HepG2 (cell line): ENCODE results near the gene SPATA7. TPM values are rescaled to one million over a fixed set of nuclear protein-coding genes. Genes with fewer than 3 reads are reported as not detected.

ENCODE experiments used
- ARHGAP35 ChIP-seq: sonication (generic); formaldehyde crosslinking; IDR thresholded peaks from 2 replicates; pipeline ENCODE4 v1.9.0; 2022; ENCODE audit warnings: mild to moderate bottlenecking, inconsistent platforms, moderate library complexity, missing genetic modification reagents, borderline replicate concordance
- CTCF ChIP-seq: sonication (generic); formaldehyde crosslinking; IDR thresholded peaks from 2 replicates; pipeline ENCODE4 v1.5.0; 2020; ENCODE audit warnings: mild to moderate bottlenecking, missing genetic modification reagents, moderate library complexity
- DPF2 ChIP-seq: sonication (generic); formaldehyde crosslinking; IDR thresholded peaks from 2 replicates; pipeline ENCODE4 v1.4.0; 2020; ENCODE audit warnings: mild to moderate bottlenecking, low read depth, missing genetic modification reagents, borderline replicate concordance
- GTF2F1 ChIP-seq: fragments of 150-350 bp; IDR thresholded peaks from 2 replicates; pipeline ENCODE4 v1.6.1; 2014; ENCODE audit warnings: low read length
- HOXA7 ChIP-seq: sonication (generic); formaldehyde crosslinking; IDR thresholded peaks from 2 replicates; pipeline ENCODE4 v1.8.1; 2022; ENCODE audit warnings: mild to moderate bottlenecking, missing genetic modification reagents, moderate library complexity
- IKZF5 ChIP-seq: IDR thresholded peaks from 2 replicates; pipeline ENCODE4 v1.6.1; 2018; ENCODE audit warnings: missing genetic modification reagents, mild to moderate bottlenecking, missing compliant biosample characterization
- NFKB2 ChIP-seq: sonication (generic); formaldehyde crosslinking; IDR thresholded peaks from 2 replicates; pipeline ENCODE4 v1.4.0; 2020; ENCODE audit warnings: missing genetic modification reagents, borderline replicate concordance
- NR2F6 ChIP-seq, 2 experiments: IDR thresholded peaks; 2 replicates each; pipeline ENCODE4 v1.6.1; 2016; ENCODE audit warnings: antibody characterized with exemption in 1 of 2, mild to moderate bottlenecking in 1 of 2
- PPARG ChIP-seq: conservative IDR thresholded peaks from 2 replicates; pipeline ENCODE4 v1.6.1; 2016; ENCODE audit warnings: missing biosample characterization, missing genetic modification reagents
- TFDP1 ChIP-seq: IDR thresholded peaks from 2 replicates; pipeline ENCODE4 v1.6.1; 2016; ENCODE audit warnings: missing compliant biosample characterization, missing genetic modification reagents, borderline replicate concordance
- TOPORS ChIP-seq: sonication (generic); formaldehyde crosslinking; IDR thresholded peaks from 2 replicates; pipeline ENCODE4 v1.8.0; 2023; ENCODE audit warnings: mild to moderate bottlenecking, missing genetic modification reagents
- ZBED4 ChIP-seq: sonication (generic); formaldehyde crosslinking; IDR thresholded peaks from 2 replicates; pipeline ENCODE4 v1.4.0; 2020; ENCODE audit warnings: missing genetic modification reagents, borderline replicate concordance
- ZNF121 ChIP-seq: sonication (generic); formaldehyde crosslinking; IDR thresholded peaks from 2 replicates; pipeline ENCODE4 v1.5.0; 2020; ENCODE audit warnings: mild to moderate bottlenecking, missing genetic modification reagents
- ZNF276 ChIP-seq: sonication (generic); formaldehyde crosslinking; IDR thresholded peaks from 2 replicates; pipeline ENCODE4 v1.4.0; 2020; ENCODE audit warnings: mild to moderate bottlenecking, low read depth, missing genetic modification reagents
- ZNF382 ChIP-seq: sonication (generic); formaldehyde crosslinking; IDR thresholded peaks from 2 replicates; pipeline ENCODE4 v1.5.0; 2020; ENCODE audit warnings: missing genetic modification reagents, mild to moderate bottlenecking, borderline replicate concordance
- ZNF546 ChIP-seq: sonication (generic); formaldehyde crosslinking; conservative IDR thresholded peaks from 2 replicates; pipeline ENCODE4 v1.8.1; 2023; ENCODE audit warnings: mild to moderate bottlenecking, missing genetic modification reagents
- ZNF841 ChIP-seq: sonication (generic); formaldehyde crosslinking; IDR thresholded peaks from 2 replicates; pipeline ENCODE4 v1.8.1; 2023; ENCODE audit warnings: missing genetic modification reagents, borderline replicate concordance
- polyA plus RNA-seq, 8 experiments: library from polyadenylated mRNA; depleted of rRNA in 3 of 8; stranded (reverse) in 7 of 8; unstranded in 1 of 8; fragments of >200 nt; fragmentation: Illumina TruSeq in 4 of 8; extraction: Trizol in 4 of 8; gene quantifications; 2 replicates each; pipeline versions ENCODE4 v1.2.1 to v1.2.3, GENCODE V29; 2011 to 2016; ENCODE audit warnings: low read depth in 4 of 8, missing spikeins in 1 of 8, mixed read lengths in 1 of 8; ENCODE audit not compliant: insufficient read depth in 1 of 8
- total RNA-seq, 5 experiments: library from RNA; depleted of rRNA; stranded (reverse); fragments of >200 nt; fragmentation: Illumina TruSeq; extraction: Trizol; gene quantifications; 2 replicates each; pipeline ENCODE4 v1.2.3, GENCODE V29; 2016; ENCODE audit warnings: low read depth in 1 of 5

Gene SPATA7
- total and polyA plus RNA-seq, 2 of the 13 experiments (the other 11 are each of a cell fraction or from before 2014, with no cell fraction given): 3.6 to 5.5 TPM

- TF ChIP-seq ZBED4 (no peak), ZNF276 (CRISPR knock-in tag) (no peak), HOXA7 (CRISPR knock-in tag) (no peak), NFKB2 (CRISPR knock-in tag) (peak; percentile 78; the same call in 1 of the 2 replicates), ZNF841 (CRISPR knock-in tag) (no peak), DPF2 (CRISPR knock-in tag) (no peak), ZNF121 (CRISPR knock-in tag) (no peak), NR2F6 (IDR thresholded peaks at IDR 0.05) (no peak), NR2F6 (CRISPR knock-in tag; IDR thresholded peaks at IDR 0.05) (no peak), ZNF546 (CRISPR knock-in tag) (no peak), TOPORS (no peak), TFDP1 (CRISPR knock-in tag) (no peak; the same call in 1 of the 2 replicates), PPARG (CRISPR knock-in tag) (peak; percentile 25; the same call in 1 of the 2 replicates), ARHGAP35 (peak; percentile 43; the same call in 1 of the 2 replicates), IKZF5 (CRISPR knock-in tag) (peak; percentile 85; the same call in 1 of the 2 replicates), CTCF (peak; percentile 22; the same call in 1 of the 2 replicates), GTF2F1 (no peak), ZNF382 (CRISPR knock-in tag) (no peak)
Measured at GRCh38 chr14:88385212-88386101, at the start of gene SPATA7 (continued).
